H1 (cell line): ENCODE results near the gene SLC15A2. TPM values are rescaled to one million over a fixed set of nuclear protein-coding genes. Genes with fewer than 3 reads are reported as not detected.

Experiments used
- CTCF ChIA-PET: fragments of 300-600 bp; sonication (Branson Sonifier 250); formaldehyde crosslinking; loops from one replicate; lab custom pipeline; 2021; ENCODE audit not compliant: partially characterized antibody; lab: Charles Lee
- POLR2A ChIA-PET: fragments of 300-600 bp; sonication (Branson Sonifier 250); formaldehyde crosslinking; loops from one replicate; lab custom pipeline; 2021; ENCODE audit warnings: inconsistent platforms; ENCODE audit not compliant: partially characterized antibody; lab: Charles Lee
- DNase-seq, 2 experiments: peaks; one replicate each; pipeline versions ENCODE4 v3.0.0 to v3.0.0-alpha.2; 2010 to 2022; ENCODE audit warnings: low spot score in 2 of 2, low read depth in 1 of 2, mixed read lengths in 1 of 2
- FAIRE-seq: peaks from 2 replicates; lab custom pipeline; 2011; peaks lifted over from hg19 to GRCh38; lab: Jason Lieb, UNC
- H2AFZ ChIP-seq: 2 replicates; pipeline ENCODE4 v1.8.1; 2012; ENCODE audit warnings: low read length, inconsistent platforms
- H2AK5ac ChIP-seq: 2 replicates; pipeline ENCODE4 v1.6.1; 2013; ENCODE audit warnings: low read depth, low read length
- H2BK120ac ChIP-seq: replicated peaks from 2 replicates; pipeline ENCODE3; 2013; ENCODE audit warnings: low read depth, low read length, inconsistent platforms
- H2BK12ac ChIP-seq: 2 replicates; pipeline ENCODE4 v1.6.1; 2013; ENCODE audit warnings: low read depth, low read length
- H2BK15ac ChIP-seq: 2 replicates; pipeline ENCODE4 v1.6.1; 2013; ENCODE audit warnings: low read length
- H2BK20ac ChIP-seq: 2 replicates; pipeline ENCODE4 v1.6.1; 2013; ENCODE audit warnings: low read length
- H2BK5ac ChIP-seq: 2 replicates; pipeline ENCODE4 v1.6.1; 2013; ENCODE audit warnings: low read depth, low read length
- H3K14ac ChIP-seq: 2 replicates; pipeline ENCODE4 v1.6.1; 2013; ENCODE audit warnings: inconsistent platforms; ENCODE audit not compliant: insufficient read length
- H3K18ac ChIP-seq: 2 replicates; pipeline ENCODE4 v1.6.1; 2013; ENCODE audit warnings: low read length; ENCODE audit errors: extremely low read depth
- H3K23ac ChIP-seq: 2 replicates; pipeline ENCODE4 v1.6.1; 2013; ENCODE audit warnings: inconsistent platforms; ENCODE audit not compliant: insufficient read length
- H3K23me2 ChIP-seq: 2 replicates; pipeline ENCODE4 v1.6.1; 2013; ENCODE audit warnings: low read depth, low read length
- H3K27ac ChIP-seq: 2 replicates; pipeline ENCODE4 v1.6.1; 2011; ENCODE audit warnings: low read depth, low read length, inconsistent platforms
- H3K27me3 ChIP-seq, 4 experiments: replicated peaks in 1 of 4; 1 replicate in 1 of 4; 2 replicates in 3 of 4; pipeline versions ENCODE4 v1.6.1 to v1.8.1; 2011 to 2013; ENCODE audit warnings: low read length in 3 of 4, mild to moderate bottlenecking in 3 of 4, inconsistent platforms in 2 of 4, mixed read lengths in 2 of 4, moderate library complexity in 1 of 4; ENCODE audit not compliant: control insufficient read depth in 3 of 4, insufficient read depth in 3 of 4; ENCODE audit errors: extremely low read depth in 1 of 4
- H3K36me3 ChIP-seq, 4 experiments: 2 replicates each; pipeline versions ENCODE4 v1.6.1 to v1.8.1; 2011 to 2013; ENCODE audit warnings: mild to moderate bottlenecking in 4 of 4, low read length in 3 of 4, moderate library complexity in 2 of 4, control low read depth in 1 of 4, inconsistent platforms in 1 of 4; ENCODE audit not compliant: insufficient read depth in 4 of 4, control insufficient read depth in 2 of 4
- H3K4ac ChIP-seq: replicated peaks from 2 replicates; pipeline ENCODE3; 2013; ENCODE audit warnings: low read length, low read depth, mixed read lengths, inconsistent platforms; ENCODE audit not compliant: insufficient read length
- H3K4me1 ChIP-seq, 4 experiments: replicated peaks in 1 of 4; 1 replicate in 1 of 4; 2 replicates in 3 of 4; pipeline versions ENCODE4 v1.6.1 to v1.8.1; 2011 to 2013; ENCODE audit warnings: low read length in 3 of 4, inconsistent platforms in 2 of 4, mixed read lengths in 1 of 4; ENCODE audit not compliant: insufficient read depth in 4 of 4, control insufficient read depth in 3 of 4
- H3K4me2 ChIP-seq, 2 experiments: 2 replicates each; pipeline versions ENCODE4 v1.6.1 to v1.8.1; 2011 to 2013; ENCODE audit warnings: low read depth in 2 of 2, low read length in 2 of 2, control low read depth in 1 of 2, inconsistent platforms in 1 of 2, mild to moderate bottlenecking in 1 of 2; ENCODE audit not compliant: insufficient read depth in 1 of 2
- H3K4me3 ChIP-seq, 4 experiments: fragments of 200-600, 300-600 bp in 1 of 4; sonication (generic), shearing (Covaris generic), sonication (Bioruptor Twin) in 1 of 4; 2 replicates each; pipeline versions ENCODE4 v1.5.1 to v1.8.1; 2011 to 2016; ENCODE audit warnings: low read length in 4 of 4, low read depth in 3 of 4, control low read depth in 2 of 4, inconsistent platforms in 2 of 4, mild to moderate bottlenecking in 2 of 4, mixed read lengths in 1 of 4, moderate library complexity in 1 of 4; ENCODE audit not compliant: insufficient read depth in 2 of 4; ENCODE audit errors: extremely low read depth in 1 of 4
- H3K56ac ChIP-seq: replicated peaks from 2 replicates; pipeline ENCODE3; 2013; ENCODE audit warnings: low read depth, mild to moderate bottlenecking, mixed read lengths, low read length, inconsistent platforms; ENCODE audit not compliant: insufficient read length
- H3K79me1 ChIP-seq: 2 replicates; pipeline ENCODE4 v1.6.1; 2013; ENCODE audit warnings: low read depth, low read length, control low read depth
- H3K79me2 ChIP-seq, 2 experiments: 2 replicates each; pipeline versions ENCODE4 v1.6.1 to v1.8.1; 2012 to 2013; ENCODE audit warnings: low read length in 2 of 2, mild to moderate bottlenecking in 2 of 2, inconsistent platforms in 1 of 2; ENCODE audit not compliant: insufficient read depth in 2 of 2, control insufficient read depth in 1 of 2
- H3K9ac ChIP-seq, 4 experiments: replicated peaks in 1 of 4; 1 replicate in 1 of 4; 2 replicates in 3 of 4; pipeline versions ENCODE4 v1.6.1 to v1.8.1; 2011 to 2013; ENCODE audit warnings: low read depth in 3 of 4, low read length in 3 of 4, control low read depth in 2 of 4, mild to moderate bottlenecking in 2 of 4, moderate library complexity in 2 of 4, inconsistent platforms in 1 of 4; ENCODE audit errors: extremely low read depth in 1 of 4
- H3K9me3 ChIP-seq, 2 experiments: 2 replicates each; pipeline versions ENCODE4 v1.6.1 to v1.8.1; 2012 to 2013; ENCODE audit warnings: mild to moderate bottlenecking in 2 of 2, moderate library complexity in 2 of 2, control low read depth in 1 of 2, inconsistent platforms in 1 of 2, low read depth in 1 of 2, low read length in 1 of 2, mixed read lengths in 1 of 2; ENCODE audit not compliant: insufficient read depth in 2 of 2
- H4K20me1 ChIP-seq, 2 experiments: replicated peaks in 1 of 2; 2 replicates each; pipeline versions ENCODE3 to v1.8.1; 2011 to 2013; ENCODE audit warnings: inconsistent platforms in 2 of 2, low read length in 2 of 2, mild to moderate bottlenecking in 1 of 2; ENCODE audit not compliant: insufficient read depth in 2 of 2, control insufficient read depth in 1 of 2
- H4K5ac ChIP-seq: 2 replicates; pipeline ENCODE4 v1.6.1; 2013; ENCODE audit warnings: low read length, low read depth, mixed read lengths, inconsistent platforms; ENCODE audit not compliant: insufficient read length
- H4K8ac ChIP-seq: 2 replicates; pipeline ENCODE4 v1.8.0; 2013; ENCODE audit warnings: mild to moderate bottlenecking, moderate library complexity, low read length, inconsistent platforms; ENCODE audit not compliant: insufficient read depth; ENCODE audit errors: extremely low read depth
- H4K91ac ChIP-seq: replicated peaks from 2 replicates; pipeline ENCODE3; 2013; ENCODE audit warnings: low read length, mixed read lengths, inconsistent platforms; ENCODE audit not compliant: insufficient read length
- CBX8 ChIP-seq: fragments of 300-800, 300-1000 bp; sonication (generic); IDR thresholded peaks from 2 replicates; pipeline ENCODE4 v1.7.1; 2016; ENCODE audit warnings: low read depth, low read length, borderline replicate concordance
- EGR1 ChIP-seq: IDR thresholded peaks from 2 replicates; pipeline ENCODE4 v1.6.1; 2011; ENCODE audit warnings: low read depth, low read length, borderline replicate concordance
- JUN ChIP-seq: IDR thresholded peaks from 2 replicates; pipeline ENCODE4 v1.6.1; 2011; ENCODE audit warnings: low read depth, mild to moderate bottlenecking, improper control_type of control experiment, low read length
- MAFK ChIP-seq: IDR thresholded peaks from 2 replicates; pipeline ENCODE4 v1.6.1; 2012; ENCODE audit warnings: low read depth, mild to moderate bottlenecking, improper control_type of control experiment, low read length
- POU5F1 ChIP-seq: IDR thresholded peaks from 2 replicates; pipeline ENCODE4 v1.6.1; 2011; ENCODE audit warnings: low read depth, mild to moderate bottlenecking, low read length, moderate library complexity
- RNF2 ChIP-seq: fragments of 200-900, 300-1000 bp; sonication (generic); IDR thresholded peaks from 2 replicates; pipeline ENCODE4 v1.7.1; 2016; ENCODE audit warnings: borderline replicate concordance, low read depth, mild to moderate bottlenecking, antibody characterized with exemption, low read length; ENCODE audit not compliant: poor library complexity, severe bottlenecking; ENCODE audit errors: missing control alignments
- RXRA ChIP-seq: IDR thresholded peaks from 2 replicates; pipeline ENCODE4 v1.6.1; 2011; ENCODE audit warnings: low read depth, mild to moderate bottlenecking, low read length, moderate library complexity; ENCODE audit not compliant: insufficient read depth
- SIN3A ChIP-seq, 2 experiments: IDR thresholded peaks in 1 of 2; conservative IDR thresholded peaks in 1 of 2; 2 replicates each; pipeline ENCODE4 v1.6.1; 2011 to 2012; ENCODE audit warnings: low read length in 2 of 2, improper control_type of control experiment in 1 of 2, low read depth in 1 of 2, mild to moderate bottlenecking in 1 of 2
- SIX5 ChIP-seq: IDR thresholded peaks from 2 replicates; pipeline ENCODE4 v1.6.1; 2011; ENCODE audit warnings: mild to moderate bottlenecking, low read depth, low read length
- SP1 ChIP-seq: IDR thresholded peaks from 2 replicates; pipeline ENCODE4 v1.6.1; 2011; ENCODE audit warnings: low read depth, low read length
- SP4 ChIP-seq: IDR thresholded peaks from 2 replicates; pipeline ENCODE4 v1.6.1; 2012; ENCODE audit warnings: low read length, inconsistent platforms
- SRF ChIP-seq: IDR thresholded peaks from 2 replicates; pipeline ENCODE4 v1.6.1; 2011; ENCODE audit warnings: mild to moderate bottlenecking, low read depth, low read length, moderate library complexity
- TAF7 ChIP-seq: optimal IDR thresholded peaks from 2 replicates; pipeline ENCODE3; 2011; ENCODE audit warnings: low read depth, mild to moderate bottlenecking, inconsistent platforms, low read length, moderate library complexity, borderline replicate concordance
- polyA plus RNA-seq, 7 experiments: library from polyadenylated mRNA; depleted of rRNA in 3 of 7; stranded (reverse) in 5 of 7; unstranded in 2 of 7; fragments of >200 nt in 5 of 7; fragments of 200-250 nt in 2 of 7; gene quantifications; 1 replicate in 5 of 7; 2 replicates in 1 of 7; 4 replicates in 1 of 7; pipeline versions ENCODE4 v1.2.1 to v1.2.3, GENCODE V29; 2011 to 2013; ENCODE audit warnings: missing spikeins in 2 of 7, mixed read lengths in 2 of 7
- total RNA-seq: library from RNA; stranded (reverse); fragmentation: NEBNext Ultra II Directional; extraction: Animal tissue kit (Norgen Biotek cat#: 25700); gene quantifications from 2 replicates; pipeline ENCODE4 v1.2.1, GENCODE V29; 2021

The SLC15A2 gene
- total and polyA plus RNA-seq, 2 of the 8 experiments (the other 6 are each of a cell fraction or from before 2014, with no cell fraction given): 2.0 to 3.6 TPM

DNA sequence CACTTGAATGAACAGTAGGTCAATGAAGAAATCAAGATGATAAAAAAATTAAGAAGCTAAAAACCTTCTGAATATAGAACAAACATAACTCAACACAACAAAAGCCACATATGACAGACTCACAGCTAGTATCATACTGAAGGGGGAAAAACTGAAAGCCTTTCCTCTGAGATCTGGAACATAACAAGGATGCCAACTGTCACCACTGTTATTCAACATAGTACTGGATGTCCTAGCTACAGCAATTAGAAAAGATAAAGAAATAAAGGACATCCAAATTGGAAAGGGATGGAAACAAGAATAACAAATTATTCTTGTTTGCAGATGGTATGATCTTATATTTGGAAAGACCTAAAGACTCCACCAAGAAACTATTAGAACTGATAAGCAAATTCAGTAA, 67.1 kb downstream of the SLC15A2 start:
- Histone ChIP-seq H3K4ac (no peak overlapping the region), H3K4me2 (no peak overlapping the region), H4K91ac (no peak overlapping the region), H3K27me3 (no peaks in the 10 kb centered on the region), H3K27ac (no peak overlapping the region), H2BK20ac (no peak overlapping the region), H2BK5ac (no peak overlapping the region), H3K79me2 (no peaks in the 10 kb centered on the region), H4K8ac (no peak overlapping the region), H4K20me1 (no peaks in the 10 kb centered on the region), H3K23ac (no peak overlapping the region), H3K36me3 (no peaks in the 10 kb centered on the region), H3K23me2 (no peaks in the 10 kb centered on the region), H2BK15ac (no peak overlapping the region), H2AFZ (no peak overlapping the region), H4K5ac (no peak overlapping the region), H3K4me3 (no peak overlapping the region), H3K18ac (no peak overlapping the region)
- TF ChIP-seq SIX5: no peak
- no peak for TF ChIP-seq POU5F1
- TF ChIP-seq RXRA: no peak
- no peak for TF ChIP-seq SP1
- no peak for TF ChIP-seq TAF7
- no peak for TF ChIP-seq SRF
- no peak for TF ChIP-seq MAFK
- TF ChIP-seq SIN3A (conservative IDR thresholded peaks at IDR 0.05 in 1 of 2, IDR thresholded peaks at IDR 0.05 in 1 of 2; ENCODE audit: low read depth in 1 of 2, low read length in 2 of 2): no peak
- TF ChIP-seq RNF2: no peak
- no peak for TF ChIP-seq JUN
- TF ChIP-seq EGR1: no peak
- no peak for TF ChIP-seq CBX8
- TF ChIP-seq SP4: no peak
- TF ChIP-seq, all 59 proteins: peak for 0
- H3K79me1 ChIP-seq: no peaks in the 10 kb centered on the region
- no peak overlapping the region for H3K9ac ChIP-seq
- H2AK5ac ChIP-seq: no peak overlapping the region
- ChIA-PET CTCF (no interaction called here), POLR2A (no interaction called here)
- DNase-seq: no peak
- no peak for FAIRE-seq
- H3K9me3 ChIP-seq: 0 out of 4 replicates have a peak, but pooled peaks cover 0 to 3% of the 10 kb centered on the region in 2 experiments
- no peak overlapping the region for H2BK12ac ChIP-seq
- H3K14ac ChIP-seq: no peak overlapping the region
- no peak overlapping the region for H2BK120ac ChIP-seq
- no peak overlapping the region for H3K56ac ChIP-seq
- H3K4me1 ChIP-seq: peaks cover 0 to 4% (median 1%) of the 10 kb centered on the region in 4 experiments; a peak in 2 of 7 replicates
